Measurements from ENCODE around the gene FAM83C.
"Not testable (repeated sequence)": the region's sequence is repeated elsewhere in the genome, so short reads cannot be mapped to it uniquely, and the experiment has no call there.

The FAM83C gene

GRCh38 chr20:35318502-35319157 is 26.4 kb upstream of the FAM83C start:
- peak; percentile 48 for DNase-seq (ENCODE audit: low spot score)

- DNase-seq (ENCODE audit: low spot score) = no peak
Observed at GRCh38 chr20:35317416-35318210, 25.4 kb upstream of the FAM83C start.

- no peak for DNase-seq (ENCODE audit: low spot score)
Observed at GRCh38 chr20:35316086-35316485, 23.9 kb upstream of the FAM83C start.

GRCh38 chr20:35315632-35316020 is 23.4 kb upstream of the FAM83C start:
- not testable (repeated sequence) for DNase-seq (ENCODE audit: low spot score)

- DNase-seq (ENCODE audit: low spot score) = no peak
Observed at GRCh38 chr20:35314816-35315631, 22.8 kb upstream of the FAM83C start.

GRCh38 chr20:35312318-35312717 is 20.1 kb upstream of the FAM83C start:
- peak; percentile 64 for DNase-seq (ENCODE audit: low spot score)

DNA sequence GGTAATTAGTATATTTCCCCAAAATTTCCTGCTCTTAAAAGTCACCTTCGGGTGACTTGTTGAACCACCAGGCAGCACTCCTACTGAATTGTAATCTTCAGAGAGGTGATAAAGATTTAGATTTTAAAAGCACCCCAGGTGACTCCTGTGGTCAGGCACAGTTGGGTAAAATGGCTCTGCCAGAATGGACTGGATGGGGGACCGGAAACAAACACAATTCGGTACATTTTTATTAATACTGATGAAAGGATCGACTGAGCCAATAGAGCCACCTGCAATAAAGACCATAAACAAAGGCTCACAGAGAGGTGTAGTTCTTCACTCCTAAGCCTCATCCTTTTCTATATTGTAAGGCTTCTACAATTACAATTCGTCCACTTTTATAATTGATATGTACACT is 19.6 kb upstream of the FAM83C start:
- no peak for DNase-seq (ENCODE audit: low spot score)

GRCh38 chr20:35311409-35311808 is 19.2 kb upstream of the FAM83C start:
- no peak for DNase-seq (ENCODE audit: low spot score)

GRCh38 chr20:35307666-35308653 is 15.7 kb upstream of the FAM83C start:
- peak; percentile 77 for DNase-seq (ENCODE audit: low spot score)

- DNase-seq (ENCODE audit: low spot score) = peak; percentile 48
Observed at GRCh38 chr20:35306931-35307517, 14.8 kb upstream of the FAM83C start.

DNA sequence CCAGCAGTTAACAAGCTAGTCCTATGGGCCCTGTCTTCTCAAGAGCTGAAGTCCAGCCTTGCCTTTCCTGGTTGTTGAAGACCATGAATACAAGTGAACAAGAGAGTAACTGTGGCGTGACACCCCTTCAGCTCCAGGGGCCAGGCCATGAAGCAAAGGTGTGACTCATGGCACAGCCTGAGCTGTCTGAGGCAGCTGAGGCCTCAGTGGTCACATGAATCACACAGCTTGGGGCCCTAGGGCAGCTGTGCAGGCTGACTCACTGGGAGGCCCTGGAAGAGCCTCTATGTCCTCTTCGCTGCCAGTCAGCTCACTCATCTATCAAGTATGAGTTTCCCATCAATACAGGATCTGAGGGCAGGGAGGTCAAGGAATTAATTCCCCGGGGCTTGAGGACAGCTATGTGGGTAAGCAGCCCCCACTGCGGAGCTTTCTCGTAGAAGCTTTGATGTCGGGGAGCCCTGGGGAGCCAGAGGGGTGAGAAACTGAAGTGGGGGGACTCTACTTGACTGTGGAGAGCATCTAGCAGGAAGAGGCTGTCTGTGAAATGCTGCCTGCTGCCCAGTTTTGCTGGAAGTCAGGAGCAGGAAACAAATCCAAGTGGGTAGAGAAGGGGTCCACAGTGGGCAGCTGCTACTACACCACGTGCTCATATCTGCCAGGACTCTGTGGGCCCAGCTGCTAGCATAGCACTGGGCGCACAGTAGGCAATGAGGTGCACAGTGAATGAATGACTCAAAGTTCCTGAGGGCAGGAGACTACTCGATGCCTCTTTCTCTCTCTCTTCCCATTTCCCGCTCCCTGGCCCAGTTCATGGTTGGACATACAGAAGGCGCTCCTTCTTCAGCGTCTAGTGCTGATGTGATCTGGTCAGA is 13.7 kb upstream of the FAM83C start:
- DNase-seq (ENCODE audit: low spot score) = peak; percentile 96

GRCh38 chr20:35304956-35305355 is 12.7 kb upstream of the FAM83C start:
- no peak for DNase-seq (ENCODE audit: low spot score)

GRCh38 chr20:35303735-35304491 is 11.7 kb upstream of the FAM83C start:
- peak; percentile 78 for DNase-seq (ENCODE audit: low spot score)

DNA sequence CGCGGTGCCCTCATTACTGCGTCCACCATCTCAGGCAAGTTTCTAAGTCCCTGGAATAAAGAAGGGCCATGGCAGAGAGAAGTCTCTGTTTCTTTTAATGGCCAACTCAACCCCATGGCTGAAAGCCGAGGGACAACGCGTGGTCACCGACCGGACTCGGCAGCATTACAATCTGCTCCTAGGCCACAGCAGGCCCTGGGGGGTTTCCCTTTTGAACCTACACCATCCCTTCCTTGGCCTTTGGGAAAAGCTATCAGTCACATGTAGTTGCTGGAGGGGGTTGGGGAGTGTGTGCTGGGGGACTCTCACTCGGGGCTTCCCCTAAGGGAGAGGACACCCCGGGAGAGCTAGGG is 11.1 kb upstream of the FAM83C start:
- DNase-seq (ENCODE audit: low spot score) = no peak

- no peak for DNase-seq (ENCODE audit: low spot score)
Observed at GRCh38 chr20:35302421-35303335, 10.5 kb upstream of the FAM83C start.

DNA sequence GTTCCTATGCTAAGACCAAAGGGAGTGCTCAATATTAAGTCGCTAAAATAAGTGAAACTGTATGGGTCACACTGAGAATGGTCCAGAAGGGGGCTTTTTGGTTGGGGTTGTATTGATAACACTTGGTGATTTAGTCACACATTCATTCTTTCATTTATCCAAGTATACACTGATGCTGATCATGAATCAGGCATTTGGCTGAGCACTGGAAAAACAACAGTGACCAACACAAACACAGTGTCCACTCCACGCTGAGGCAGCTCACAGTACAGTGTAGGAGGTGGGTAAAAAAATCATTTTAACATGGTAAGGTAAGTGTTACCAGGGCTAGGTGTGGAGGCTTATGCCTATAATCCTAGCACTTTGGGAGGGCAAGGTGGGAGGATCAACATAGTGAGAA is 9.2 kb upstream of the FAM83C start:
- DNase-seq (ENCODE audit: low spot score) = no peak

DNA sequence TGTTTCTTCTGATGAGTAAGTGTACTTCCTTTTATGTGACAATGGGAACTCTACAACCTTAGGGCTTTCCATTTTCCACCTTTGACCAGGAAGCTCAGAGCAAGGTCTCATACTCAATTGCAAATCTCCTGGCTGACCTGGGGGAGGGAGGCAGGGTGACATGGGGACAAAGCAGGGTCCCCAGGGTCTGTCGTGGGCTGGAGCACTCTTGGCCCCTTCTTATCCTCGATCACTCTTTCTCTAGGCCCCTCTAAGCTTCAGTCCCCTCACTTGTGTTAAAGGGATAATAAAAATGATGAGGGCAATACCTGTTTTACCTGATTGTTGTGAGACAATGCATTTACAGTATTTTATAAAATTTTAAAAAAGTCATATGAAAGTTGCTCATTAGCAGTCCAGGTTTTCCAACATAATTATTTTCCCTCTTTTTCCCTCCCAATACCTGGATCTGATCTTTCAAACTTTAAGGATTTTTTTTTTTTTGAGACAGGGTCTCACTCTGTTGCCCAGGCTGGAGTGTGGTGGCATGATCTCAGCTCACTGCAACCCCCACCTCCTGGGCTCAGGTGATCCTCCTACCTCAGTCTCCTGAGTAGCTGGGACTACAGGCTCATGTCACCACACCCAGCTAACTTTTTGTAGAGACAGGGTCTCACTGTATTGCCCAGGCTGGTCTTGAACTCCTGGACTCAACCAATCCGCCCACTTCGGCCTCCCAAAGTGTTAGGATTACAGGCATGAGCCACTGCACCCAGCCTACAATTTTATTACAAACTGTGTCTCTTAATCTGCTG is 8.4 kb upstream of the FAM83C start:
- no peak for DNase-seq (ENCODE audit: low spot score)

DNA sequence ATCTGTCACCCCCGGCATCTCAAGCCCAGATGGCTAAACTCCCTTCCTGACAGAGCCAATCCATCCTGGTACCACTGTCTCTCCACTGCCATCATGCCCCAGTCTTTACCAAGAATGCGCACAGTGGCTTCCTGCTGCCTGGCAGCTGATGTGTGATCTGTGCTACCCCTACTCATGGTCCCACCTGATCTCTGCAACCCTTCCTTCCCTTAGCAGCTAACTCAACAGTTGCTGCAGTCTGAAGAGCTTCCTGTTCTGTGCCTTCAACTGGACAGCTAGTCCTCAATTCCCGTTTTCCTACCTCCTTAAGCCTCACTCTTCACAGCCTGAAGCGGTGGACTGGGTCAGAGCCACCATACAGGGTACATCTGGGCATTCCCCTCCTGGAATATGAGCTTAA is 7.6 kb upstream of the FAM83C start:
- DNase-seq (ENCODE audit: low spot score) = no peak
